Stimulated activated CD8-positive, alpha-beta memory T cell treated with anti-CD3 and anti-CD28 coated beads, Interleukin-15, amount 100 ng/mL, for 1 hour (primary cell): ENCODE measurements around the gene ATP8B1.
"Not testable (repeated sequence)": the region's sequence is repeated elsewhere in the genome, so short reads cannot be mapped to it uniquely, and the experiment has no call there.

Experiments
- DNase-seq: peaks from one replicate; pipeline ENCODE4 v3.0.0-alpha.2; 2020; ENCODE audit warnings: low read depth

Gene ATP8B1

DNA sequence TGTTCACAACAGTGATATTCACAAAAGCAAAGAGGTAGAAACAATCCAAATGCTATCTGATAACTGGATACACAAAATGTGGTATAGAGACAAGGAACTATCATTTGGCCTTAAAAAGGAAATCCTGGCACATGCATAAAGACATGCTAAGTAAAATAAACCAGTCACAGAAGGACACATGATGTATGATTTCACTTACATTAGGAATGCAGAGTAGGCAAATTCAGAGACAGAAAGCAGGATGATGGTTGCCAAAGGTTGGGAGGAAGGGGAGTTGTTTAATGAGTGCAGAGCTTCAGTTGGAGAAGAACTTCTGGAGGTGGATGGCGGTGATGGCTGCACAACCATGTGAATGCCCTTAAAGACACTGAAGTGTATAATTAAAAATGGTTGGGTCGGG is 38.1 kb downstream of the ATP8B1 start:
- no peak for DNase-seq

GRCh38 chr18:57764087-57764486 is 39.0 kb downstream of the ATP8B1 start:
- DNase-seq = no peak

DNA sequence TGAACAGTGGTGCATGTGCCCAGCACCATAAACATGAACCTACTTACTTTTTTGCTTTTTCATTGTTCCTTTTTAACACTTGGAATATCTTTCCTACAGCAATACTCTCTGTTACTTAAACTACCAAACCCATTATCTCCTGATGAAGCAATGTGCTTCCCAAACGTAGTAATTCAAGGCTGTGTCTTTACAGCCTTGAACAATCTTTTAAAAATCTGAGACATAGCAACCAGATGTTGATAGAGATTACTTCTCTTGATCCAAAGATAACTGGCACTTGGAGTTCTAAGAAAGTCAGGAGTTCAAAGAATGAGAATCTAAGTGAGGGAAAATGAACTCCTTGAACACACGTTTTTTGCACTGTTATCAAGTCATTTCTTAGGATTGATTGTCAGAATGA is 40.4 kb downstream of the ATP8B1 start:
- no peak for DNase-seq

DNA sequence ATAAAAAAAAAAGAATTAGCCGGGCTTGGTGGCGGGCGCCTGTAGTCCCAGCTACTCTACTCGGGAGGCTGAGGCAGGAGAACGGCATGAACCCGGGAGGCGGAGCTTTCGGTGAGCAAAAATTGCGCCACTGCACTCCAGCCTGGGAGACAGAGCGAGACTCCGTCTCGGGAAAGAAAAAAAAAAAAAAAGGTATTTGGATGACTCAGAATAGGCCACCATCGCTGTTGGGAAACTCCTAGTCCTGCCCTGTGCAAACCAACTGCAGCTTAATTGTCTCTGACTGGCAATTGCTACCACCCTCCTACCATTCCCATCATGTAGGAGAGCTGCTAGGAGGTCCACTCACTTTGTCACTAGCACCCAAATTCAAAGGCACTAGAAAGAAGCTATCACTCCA is 43.5 kb downstream of the ATP8B1 start:
- no peak for DNase-seq

DNA sequence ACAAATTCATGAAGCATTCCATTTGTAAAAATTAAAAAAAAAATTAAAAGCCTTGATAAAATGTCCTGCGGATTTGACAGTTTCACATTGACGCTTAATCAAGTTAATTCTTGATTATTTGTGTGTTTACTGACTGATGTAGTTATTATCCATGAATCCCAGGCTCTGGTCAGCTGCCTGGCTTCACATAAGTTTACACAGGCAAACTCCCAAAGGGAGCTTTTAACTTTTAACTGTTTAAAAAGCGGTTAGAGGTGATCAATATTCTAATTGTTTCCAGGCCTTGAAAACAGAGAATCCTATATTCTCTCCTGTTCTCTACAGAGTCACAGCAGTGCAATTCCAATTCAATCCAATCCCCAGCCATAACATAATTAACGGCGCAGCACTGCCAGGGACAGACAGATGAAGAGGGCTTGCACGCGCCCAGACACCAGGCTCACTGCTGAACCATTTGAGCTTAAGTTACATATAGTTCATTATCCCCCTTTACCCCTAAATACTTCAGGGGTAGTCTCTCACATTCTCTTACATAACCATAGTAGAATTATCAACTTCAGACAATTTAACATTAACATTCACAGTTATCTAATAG is 47.5 kb downstream of the ATP8B1 start:
- DNase-seq = no peak

DNA sequence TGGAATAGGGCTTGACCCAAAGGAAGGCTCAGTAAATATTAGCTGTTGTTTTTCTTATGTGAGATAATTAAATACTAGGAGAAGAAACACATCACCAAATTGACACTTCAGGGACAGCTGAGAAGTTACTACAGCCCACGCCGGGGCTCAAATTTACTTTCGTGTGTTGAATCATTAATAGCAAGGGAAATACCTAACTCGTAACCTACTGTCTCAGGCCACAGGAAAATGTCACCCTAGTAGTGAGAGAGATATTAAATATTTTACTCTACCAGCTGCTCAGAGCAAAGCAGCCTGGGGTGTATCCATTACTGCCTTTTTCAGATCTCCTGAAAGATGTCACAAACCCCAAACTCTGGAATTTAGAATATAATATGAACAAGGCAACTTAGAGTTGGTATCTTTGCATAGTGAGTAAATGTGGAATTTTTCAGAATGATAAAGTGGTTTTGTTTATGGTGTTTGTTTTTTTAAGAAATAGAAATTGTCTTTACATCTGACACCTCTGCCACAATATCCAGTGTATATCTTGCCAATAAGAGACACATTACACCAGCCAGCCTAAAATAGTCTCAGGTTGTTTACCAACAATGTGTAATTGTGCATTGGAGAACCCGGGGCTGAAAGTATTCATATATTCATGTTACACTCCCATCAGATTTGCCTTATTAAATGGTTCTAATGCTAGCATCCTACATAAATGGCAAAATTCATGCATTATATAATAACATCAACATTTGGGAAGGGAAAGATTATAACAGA is 48.4 kb downstream of the ATP8B1 start:
- no peak for DNase-seq

GRCh38 chr18:57753063-57753462 is 50.1 kb downstream of the ATP8B1 start:
- no peak for DNase-seq

DNA sequence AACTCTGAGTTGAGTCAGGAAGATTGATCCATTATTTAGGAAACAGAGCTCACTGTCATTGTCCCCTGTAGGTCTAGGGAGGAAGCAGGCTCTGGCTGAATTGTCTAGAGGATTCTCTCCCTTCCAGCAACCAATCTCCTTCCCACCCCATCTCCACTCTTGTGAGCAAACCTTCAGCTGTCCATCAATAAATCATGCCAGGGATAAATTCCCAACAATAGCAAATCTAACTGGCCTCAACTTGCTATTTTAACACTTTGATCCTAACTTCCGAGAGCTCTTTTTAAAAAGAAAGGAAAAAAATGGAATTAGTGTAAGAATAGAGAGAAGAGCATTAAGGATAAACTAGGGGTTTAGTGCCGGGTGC is 53.5 kb downstream of the ATP8B1 start:
- no peak for DNase-seq

- DNase-seq = no peak
Measured at GRCh38 chr18:57748770-57749603, 54.1 kb downstream of the ATP8B1 start.

DNA sequence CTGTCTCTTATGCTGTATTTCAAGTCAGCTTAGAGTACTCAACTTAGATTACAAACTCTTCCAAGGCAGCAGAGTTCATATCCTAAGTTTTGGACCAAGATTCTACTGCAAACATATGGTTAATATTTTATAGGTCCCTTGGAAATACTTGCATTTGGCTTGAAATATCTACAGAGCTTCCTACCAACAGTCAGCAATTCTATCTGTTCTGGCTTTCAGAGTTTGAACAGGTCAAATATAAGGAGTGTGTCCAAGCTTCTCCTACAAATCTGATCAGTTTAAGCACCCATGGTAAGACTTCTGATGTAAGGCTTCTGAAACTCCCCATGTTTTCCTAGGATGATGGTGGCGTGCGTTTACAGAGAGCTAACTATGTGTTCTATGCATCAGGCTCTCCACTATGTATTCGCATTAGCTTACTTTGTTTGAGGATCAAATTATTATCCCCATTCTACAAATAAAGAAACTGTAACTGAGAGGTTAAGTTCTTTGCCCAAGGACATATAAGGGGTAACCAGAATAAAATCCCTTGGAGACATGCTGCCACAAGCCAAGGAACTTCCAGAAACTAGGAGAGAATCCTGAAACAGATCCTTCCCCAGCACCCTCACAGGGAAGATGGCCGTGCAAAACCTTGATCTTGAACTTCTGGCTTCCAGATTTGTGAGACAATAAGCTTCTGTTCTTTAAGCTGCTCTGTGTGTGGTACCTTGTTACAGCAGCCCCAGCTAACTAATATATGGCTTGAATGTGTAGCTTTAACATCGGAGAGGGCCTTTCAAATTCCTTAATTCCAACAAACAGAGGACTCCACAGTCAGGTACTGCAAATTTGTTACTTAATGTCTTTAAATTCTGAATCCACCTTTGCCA is 55.1 kb downstream of the ATP8B1 start:
- DNase-seq = no peak

DNA sequence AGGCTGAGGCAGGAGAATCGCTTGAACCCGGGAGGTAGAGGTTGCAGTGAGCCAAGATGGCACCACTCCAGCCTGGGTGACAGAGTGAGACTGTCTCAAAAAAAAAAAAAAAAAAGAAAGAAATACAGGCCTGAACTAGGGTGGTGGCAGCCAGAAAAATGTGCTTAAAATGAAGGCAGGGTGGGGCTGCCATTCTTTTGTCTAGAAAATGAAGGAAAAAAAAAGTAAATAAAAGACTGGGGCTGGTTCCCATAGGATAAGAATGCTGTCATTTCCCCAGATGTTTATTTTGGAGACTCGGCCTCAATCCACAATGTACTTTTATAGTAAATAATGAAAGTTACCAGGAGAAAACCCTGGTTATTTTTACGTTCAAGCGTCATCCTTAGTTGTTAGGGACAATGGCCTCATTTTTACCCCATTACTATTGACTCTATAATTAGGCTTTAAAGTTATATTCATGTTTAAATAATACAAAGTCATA is 58.9 kb downstream of the ATP8B1 start:
- no peak for DNase-seq

DNA sequence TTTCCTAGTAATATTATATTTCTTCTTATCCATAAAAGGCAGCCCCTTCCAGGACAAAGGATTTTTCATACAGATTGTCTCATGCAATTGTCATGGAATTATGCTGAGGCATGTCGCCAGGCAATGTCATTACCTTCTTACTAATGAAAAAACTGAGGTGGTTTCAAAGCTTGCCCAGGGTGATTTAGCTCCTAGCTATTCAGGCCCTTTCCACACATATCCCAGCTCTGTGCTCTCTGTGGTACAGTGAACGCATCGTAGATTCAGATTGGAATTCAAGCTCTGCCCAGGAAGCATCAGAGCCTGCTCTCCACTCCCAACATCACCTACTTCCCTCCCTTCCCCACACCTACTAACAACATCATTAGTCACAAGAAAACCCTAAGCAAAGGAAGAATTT is 60.1 kb downstream of the ATP8B1 start:
- DNase-seq = no peak

GRCh38 chr18:57741273-57741672 is 61.8 kb downstream of the ATP8B1 start:
- no peak for DNase-seq

- DNase-seq = no peak
Measured at GRCh38 chr18:57738078-57738477, 65.0 kb downstream of the ATP8B1 start.

DNA sequence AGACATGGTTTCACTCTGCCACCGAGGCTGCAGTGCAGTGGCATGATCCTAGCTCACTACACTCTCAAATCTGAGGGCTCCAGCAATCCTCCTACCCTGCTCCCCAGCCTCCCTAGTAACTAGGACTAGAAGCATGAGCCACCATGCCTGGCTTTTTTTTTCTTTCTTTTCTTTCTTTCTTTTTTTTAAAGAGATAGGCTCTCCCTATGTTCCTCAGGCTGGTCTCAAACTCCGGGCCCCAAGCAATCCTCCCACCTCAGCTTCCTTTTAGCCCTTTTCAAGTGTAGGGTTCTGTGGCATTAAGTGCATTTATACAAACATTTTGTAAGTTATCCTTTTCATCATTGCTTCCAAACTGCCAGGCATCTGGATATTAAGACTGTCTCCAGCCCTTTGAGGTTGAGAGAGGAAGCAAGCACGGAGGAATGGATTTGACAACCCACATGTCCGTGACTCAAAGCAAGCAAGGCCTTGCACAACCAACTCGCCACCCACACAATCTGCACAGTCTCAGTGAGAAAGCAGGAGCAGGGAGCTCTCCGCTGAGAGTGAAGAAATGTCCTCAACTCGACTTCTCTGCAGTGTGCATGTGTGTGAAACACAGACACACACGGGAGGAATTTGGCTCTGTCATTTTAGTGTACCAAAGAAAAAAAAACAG is 65.6 kb downstream of the ATP8B1 start:
- no peak for DNase-seq

- DNase-seq = not testable (repeated sequence)
Measured at GRCh38 chr18:57735042-57735441, 68.1 kb downstream of the ATP8B1 start.

DNA sequence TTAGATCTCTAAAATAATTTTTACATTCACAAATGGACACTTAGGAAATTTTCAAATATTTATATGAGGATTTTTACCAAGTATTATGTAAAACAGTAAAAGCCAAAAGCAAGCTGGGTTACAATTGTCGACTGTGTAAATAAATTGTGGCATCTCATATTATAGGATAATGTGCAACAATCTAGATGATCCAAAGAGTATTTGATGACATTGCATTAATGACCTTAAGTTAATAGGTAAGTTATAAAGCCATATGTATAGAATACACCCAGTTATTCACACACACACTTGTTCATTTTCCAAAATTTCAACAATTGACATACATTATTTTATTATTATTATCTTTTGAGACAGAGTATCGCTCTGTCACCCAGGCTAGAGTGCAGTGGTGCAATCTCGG is 69.3 kb downstream of the ATP8B1 start:
- DNase-seq = no peak

DNA sequence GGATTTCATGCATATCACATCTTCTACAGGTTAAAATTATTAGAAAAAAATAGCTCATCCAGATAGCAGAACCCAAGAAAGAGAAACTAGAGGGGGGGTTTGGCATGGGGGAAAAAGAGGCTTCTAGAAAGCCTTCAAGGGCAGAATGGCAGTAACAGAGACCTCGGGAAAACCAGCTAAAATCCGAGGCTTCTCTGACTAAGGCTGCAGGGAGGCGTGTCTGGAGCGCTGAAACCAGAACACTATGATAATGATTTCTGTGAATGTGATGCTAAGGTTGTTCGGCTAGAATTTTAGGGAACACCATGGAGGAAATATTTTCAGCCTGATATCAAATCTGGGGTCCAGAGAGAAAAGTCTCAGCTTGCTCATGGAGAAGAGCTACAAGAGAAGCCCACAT is 73.0 kb downstream of the ATP8B1 start:
- DNase-seq = no peak

DNA sequence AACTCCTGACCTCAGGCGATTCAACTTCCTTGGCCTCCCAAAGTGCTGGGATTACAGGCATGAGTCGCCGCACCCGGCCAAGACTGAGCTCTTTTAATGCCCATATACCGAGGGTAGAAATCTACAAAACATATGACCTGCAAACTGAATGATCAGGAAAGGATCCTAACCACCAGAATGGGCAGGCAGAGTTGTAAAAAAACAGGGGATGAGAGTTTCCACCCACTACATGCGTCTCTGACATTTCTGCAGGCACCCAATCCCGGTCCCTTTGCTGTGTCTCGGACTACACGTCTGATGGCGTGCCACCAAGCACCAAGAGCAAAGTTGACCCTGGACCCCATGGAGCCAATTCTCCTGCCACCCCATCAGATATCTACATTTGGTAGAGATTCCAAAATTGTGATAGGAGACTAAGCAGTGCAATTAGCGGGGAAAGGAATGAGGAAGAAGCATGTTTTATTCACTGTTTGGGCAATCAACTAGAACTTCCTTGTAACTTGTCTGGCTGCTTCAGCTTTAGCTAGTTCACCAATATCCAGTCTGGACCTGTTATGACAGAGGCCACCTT is 74.1 kb downstream of the ATP8B1 start:
- no peak for DNase-seq

GRCh38 chr18:57727952-57728807 is 74.9 kb downstream of the ATP8B1 start:
- DNase-seq = no peak
